Measurements from ENCODE around the gene KCNMA1.

DNA sequence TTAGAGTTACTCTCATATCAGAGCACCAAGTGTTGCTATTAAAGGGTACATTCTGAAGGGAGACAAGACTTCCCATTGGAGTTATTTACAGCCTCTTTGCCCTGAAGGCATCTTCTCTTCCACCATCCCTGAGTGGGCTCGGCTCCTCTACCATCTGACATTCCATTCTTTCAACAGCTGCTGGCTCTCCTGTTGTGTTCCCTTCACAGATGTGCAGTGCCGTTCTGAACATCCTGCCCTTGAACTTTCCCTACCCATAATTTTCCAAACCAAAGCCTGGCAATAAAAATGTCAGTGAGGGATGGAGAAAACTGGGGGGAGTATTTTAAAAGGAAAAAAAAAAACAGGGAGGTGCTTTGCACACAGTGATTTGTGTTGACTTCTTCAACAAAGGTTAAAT is 392.9 kb downstream of the KCNMA1 start:
- TF ChIP-seq POLR2A (IDR thresholded peaks at IDR 0.05) (no peak), EP300 (IDR thresholded peaks at IDR 0.05) (no peak), POLR2AphosphoS5 (IDR thresholded peaks at IDR 0.05) (no peak)
- TF ChIP-seq, protein P1, sequence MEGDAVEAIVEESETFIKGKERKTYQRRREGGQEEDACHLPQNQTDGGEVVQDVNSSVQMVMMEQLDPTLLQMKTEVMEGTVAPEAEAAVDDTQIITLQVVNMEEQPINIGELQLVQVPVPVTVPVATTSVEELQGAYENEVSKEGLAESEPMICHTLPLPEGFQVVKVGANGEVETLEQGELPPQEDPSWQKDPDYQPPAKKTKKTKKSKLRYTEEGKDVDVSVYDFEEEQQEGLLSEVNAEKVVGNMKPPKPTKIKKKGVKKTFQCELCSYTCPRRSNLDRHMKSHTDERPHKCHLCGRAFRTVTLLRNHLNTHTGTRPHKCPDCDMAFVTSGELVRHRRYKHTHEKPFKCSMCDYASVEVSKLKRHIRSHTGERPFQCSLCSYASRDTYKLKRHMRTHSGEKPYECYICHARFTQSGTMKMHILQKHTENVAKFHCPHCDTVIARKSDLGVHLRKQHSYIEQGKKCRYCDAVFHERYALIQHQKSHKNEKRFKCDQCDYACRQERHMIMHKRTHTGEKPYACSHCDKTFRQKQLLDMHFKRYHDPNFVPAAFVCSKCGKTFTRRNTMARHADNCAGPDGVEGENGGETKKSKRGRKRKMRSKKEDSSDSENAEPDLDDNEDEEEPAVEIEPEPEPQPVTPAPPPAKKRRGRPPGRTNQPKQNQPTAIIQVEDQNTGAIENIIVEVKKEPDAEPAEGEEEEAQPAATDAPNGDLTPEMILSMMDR (IDR thresholded peaks at IDR 0.05), result no peak
